Left forelimb (tissue), 1 donor: ENCODE data around the gene DOK5.

ENCODE experiments used
- DNase-seq: peaks from one replicate; pipeline ENCODE4 v3.0.0-alpha.2; 2018; ENCODE audit warnings: low spot score

DOK5 gene

GRCh38 chr20:54559890-54560289, 84.5 kb downstream of the DOK5 start:
- DNase-seq, result no peak

- DNase-seq, result no peak
Measured at GRCh38 chr20:54560357-54560756, 85.0 kb downstream of the DOK5 start.

DNA sequence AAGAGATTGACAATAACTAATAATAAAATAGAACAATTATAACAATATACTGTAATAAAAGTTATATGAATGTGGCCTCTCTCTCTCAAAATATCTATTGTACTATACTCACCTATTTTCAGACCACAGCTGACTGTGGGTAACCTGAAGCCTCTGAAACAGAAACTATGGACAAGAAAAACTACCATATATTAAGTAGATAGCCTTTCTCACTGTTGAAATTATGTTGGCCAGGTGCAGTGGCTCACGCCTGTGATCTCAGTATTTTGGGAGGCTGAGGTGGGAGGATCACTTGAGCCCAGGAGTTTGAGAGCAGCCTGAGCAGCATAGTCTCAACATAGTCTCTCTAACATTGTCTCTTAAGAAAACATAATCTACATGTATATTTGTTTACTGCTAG, 89.9 kb downstream of the DOK5 start:
- DNase-seq, result no peak

DNA sequence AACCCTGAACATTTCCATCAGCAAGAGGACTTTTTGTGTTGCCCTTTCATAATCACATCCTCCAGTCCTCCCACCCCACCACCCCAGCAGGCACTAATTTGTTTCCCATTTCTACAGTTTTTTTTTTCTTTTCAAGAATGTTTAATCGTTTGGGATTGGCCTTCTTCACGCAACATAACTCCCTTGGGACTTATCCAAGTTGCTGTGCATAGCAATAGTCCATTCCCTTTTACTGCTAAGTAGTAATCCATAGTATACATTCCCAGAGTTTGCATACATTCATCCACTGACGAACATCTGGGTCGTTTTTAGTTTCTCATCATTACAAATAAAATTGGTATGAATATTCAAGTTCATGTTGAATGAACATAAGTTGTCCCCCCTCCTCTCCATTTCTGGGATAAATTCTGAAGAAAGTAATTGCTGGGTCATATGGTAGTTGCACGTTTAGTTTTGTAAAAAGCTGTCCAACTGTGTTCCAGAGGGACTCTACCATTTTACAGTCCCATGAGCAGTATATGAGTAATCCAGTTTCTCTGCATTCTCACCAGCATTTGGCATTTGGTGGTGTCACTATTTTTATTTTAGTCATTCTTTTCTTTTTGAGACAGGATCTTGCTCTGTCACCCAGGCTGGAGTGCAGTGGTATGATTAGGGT, 90.8 kb downstream of the DOK5 start:
- DNase-seq, result no peak

DNA sequence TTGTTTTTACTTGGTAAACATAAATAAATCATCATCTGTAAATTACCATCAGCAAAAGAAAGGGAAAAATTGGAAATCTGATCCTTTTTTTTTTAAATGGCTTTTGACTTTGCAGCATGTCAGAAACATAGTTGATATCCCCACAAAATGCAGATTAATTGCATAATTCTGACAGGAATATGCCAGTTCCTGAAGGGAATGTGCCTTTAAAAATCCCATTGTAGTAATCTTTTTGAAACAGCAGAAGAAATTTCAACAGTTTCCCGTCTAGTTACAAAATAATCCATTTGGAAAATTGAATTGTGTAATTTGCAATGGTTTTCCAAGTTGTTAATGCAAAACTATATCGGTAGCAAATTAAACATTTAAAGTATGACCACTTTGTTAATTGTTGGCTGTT, 95.2 kb downstream of the DOK5 start:
- no peak for DNase-seq

DNA sequence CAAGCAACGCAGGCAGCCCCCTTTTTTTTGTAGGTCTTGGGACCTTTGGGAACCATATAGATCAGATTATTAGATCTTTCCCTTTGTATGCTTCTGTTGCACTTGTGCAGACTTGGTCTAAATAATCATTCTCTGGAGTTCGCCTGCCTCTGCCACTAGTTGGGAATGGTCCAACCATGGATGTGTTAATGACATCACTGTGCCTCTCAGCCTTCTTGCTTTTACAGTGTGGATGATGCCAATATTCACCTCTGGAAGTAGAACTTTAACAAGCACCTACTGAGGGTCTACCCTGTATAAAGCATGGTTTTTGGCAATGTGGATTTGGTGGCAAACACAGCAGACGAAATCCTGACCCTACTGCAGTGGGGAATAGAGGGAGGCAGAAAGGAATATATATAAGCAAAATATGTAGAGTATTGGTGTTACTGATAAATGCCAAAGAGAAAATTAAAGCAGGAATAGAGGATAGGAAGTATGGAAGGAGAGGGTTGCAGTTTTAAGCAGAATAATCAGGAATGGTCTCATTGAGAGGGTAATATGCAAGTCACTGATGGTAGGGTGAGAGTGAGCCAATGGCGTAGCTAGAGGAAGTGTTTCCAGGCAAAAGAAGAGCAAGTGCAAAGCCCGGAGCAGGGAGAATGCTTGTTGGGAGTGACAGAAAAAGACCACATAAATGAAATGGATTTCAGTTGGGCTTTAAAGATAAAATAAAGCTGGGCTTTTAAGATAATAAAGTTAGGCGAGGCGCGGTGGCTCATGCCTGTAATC, 97.5 kb downstream of the DOK5 start:
- DNase-seq, result no peak

GRCh38 chr20:54573838-54574237, 98.4 kb downstream of the DOK5 start:
- DNase-seq, result no peak

DNA sequence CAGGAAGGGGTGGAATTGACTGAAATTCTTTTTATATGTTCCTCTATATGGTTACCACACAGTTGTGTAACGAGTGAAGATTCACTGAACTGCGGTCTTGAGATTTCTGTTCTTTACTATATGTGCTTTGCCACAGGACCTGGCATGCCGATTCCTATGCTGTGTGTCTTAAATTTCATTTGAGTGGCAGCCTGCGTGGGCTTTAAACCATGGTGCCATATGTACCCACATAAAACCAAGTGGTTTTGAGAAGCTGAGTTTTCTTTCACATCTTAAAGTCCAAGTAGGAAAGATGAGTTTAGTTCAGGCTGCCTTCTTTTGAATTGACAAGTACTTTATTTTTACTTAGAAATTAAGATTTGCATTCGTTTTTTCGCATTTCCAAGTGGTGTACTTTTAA, 101.1 kb downstream of the DOK5 start:
- no peak for DNase-seq

DNA sequence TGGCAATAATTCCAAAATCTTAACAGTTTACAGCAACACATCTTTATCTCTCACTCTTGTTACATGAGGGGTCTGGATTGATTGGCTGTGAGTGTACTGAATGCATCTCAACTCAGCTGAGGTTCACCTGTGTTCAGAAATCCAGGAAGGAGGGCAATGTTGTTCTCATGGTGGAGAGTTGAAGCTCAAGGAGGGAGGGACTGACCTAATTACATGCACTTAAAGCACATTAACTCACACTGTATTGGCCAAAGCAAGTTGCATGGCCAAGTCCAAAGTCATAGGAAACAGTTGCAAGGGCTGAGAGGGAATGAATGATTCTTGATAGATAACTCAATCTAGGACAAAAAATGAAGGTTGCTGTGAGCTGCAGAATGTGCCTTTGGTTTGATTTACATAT, 102.2 kb downstream of the DOK5 start:
- no peak for DNase-seq

- no peak for DNase-seq
Measured at GRCh38 chr20:54585217-54585616, 109.8 kb downstream of the DOK5 start.

DNA sequence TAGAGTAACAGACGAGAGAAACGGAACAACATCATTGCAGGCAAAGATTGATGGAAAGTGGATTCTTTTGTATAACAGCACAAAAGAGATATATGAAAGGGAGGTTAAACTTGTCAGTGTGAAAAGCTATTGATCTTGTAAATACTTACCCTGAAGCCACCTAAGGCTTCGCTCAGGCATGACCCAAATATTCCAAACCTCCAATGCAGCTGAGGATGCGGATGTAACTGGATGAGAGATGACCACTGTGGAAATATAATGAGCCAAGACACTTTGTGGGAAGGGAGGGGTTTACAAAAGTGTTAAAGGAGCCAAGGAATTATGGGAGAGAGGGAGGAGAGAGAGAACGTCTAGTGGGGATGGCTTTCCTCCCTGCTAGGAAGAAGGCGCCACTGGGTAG, 112.0 kb downstream of the DOK5 start:
- DNase-seq, result no peak

DNA sequence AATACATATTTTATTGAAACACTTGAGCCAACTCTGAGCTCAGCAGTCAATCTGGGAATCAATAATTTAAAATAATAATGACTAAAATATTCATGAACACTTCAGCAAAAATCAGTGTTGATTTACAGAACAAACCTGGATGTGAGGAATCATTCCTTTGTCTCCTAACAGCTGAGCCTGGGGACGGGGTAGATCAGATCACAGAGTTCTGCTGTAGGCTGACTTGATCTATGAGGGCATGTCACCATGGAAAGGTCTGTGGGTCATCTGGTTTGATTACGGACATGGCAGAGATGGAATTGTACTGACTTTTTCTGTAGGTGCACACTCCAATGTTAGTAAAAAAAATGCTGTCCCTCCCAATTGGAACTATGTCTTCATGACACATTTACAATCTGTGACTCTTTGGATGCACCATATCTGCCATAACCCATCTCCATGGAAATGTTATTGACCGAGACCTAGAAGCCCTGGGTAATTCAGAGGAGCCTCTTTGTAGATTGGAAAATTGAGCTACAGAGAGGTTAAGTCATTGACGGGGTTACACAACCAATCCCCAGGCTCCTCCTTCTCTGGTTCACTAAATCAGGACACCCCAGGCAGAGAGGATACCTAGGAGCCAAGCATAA, 114.1 kb downstream of the DOK5 start:
- no peak for DNase-seq

DNA sequence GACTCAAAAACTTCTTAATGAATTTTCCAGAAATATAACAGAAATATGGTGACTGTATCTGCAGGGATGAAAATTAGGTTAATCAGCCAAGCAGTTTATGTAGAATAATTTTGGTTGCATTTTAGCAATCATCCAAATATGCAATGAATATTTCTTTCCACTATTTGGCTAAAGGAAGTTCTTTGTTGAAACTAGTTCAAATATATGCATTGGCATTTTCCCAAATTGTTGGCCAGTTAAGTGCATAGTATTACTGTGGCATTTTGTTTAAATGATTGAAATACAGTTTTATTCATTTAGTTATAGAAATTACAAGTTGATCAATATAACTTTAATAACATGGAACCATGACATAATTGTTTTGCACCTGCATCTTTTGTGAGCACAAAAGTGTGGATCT, 115.5 kb downstream of the DOK5 start:
- no peak for DNase-seq

GRCh38 chr20:54596651-54597050, 121.3 kb downstream of the DOK5 start:
- no peak for DNase-seq

DNA sequence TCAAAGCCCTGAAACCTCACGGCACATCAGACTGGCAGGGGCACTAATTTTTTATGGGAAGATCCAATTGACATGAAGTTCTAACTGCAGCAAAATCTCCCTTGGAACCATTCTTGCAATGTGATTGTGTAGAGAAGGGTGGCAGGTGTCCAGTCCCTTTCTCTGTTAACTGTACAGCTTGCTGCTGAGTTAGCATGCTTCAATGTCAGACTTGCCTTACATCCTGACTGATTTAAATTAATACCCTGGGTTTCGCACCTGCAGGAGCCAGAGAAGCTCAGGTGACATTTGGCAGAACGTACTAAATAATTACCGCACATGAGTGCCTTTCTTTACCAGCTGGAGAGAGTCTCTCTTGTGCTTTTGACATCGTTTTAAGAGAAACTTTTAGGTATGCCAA, 123.0 kb downstream of the DOK5 start:
- DNase-seq, result no peak

GRCh38 chr20:54600634-54601033, 125.2 kb downstream of the DOK5 start:
- DNase-seq, result no peak

DNA sequence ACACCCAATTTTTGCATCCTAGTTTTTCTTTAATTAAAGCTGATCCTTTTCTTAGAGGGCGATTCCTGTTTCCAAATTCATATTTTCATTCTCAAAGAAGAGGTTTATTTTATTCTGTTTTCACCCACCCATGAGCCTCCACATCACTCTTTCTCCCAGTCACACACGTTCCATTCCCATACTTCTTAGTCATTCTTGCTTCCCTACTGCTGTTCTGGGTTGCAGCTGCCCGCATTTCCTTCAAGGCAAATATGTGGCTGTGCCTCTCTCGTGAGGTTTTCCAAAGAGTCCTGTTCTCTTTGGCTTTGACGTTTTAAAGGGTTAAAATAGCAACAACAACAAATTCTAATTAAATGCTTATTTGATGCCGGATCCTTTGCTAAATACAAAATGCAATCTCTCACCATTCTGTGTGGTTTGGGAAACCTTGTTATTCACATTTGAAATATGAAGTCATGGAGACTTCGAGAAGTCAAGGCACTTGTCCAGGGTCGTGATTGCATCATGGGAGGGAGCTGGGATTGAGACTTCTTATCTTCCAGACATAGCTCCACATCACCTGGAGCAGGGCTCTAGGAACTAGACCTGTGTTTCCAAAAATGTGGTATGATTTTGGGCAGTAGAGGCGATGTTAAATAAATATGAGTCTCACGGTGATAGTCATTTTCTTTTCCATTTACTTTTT, 126.6 kb downstream of the DOK5 start:
- no peak for DNase-seq

DNA sequence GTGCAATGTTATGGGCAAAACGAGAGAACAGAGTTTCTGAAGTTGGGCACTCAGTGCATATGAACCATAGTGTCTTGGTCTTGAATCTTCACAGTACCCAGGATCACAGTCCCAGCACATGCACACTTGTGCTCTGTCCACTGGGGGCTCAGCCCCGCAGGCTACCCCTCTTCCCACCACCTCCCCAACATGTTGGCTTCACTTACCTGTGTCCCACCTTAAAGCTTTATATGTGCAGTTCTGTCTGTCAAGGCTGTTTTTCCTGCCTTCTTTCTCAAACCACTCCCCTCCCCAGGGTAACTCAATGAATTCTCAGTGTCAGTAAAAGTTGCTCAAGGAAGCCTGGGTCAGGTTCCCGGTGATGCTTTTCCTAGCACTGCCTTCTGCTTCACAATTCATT, 129.9 kb downstream of the DOK5 start:
- no peak for DNase-seq

DNA sequence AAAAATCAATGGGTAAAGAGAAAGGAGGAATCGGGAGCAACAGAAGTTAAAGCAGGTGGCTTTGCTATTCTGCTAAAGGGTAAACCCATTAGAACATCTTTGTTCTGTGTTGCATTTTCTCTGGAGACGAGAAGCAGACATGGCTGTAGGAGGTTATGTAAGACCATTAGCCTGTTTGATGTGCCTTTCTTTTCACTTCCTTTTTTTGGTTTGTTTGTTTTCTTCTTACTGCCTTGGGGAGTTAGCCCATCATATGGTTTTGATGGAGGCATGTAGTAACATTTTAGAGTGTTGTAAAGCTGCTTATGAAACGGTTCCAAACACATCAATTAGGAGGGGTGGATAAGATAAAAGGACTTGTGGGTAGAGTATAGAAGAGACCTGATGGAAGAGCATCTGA, 131.0 kb downstream of the DOK5 start:
- no peak for DNase-seq

- DNase-seq, result no peak
Measured at GRCh38 chr20:54608039-54608745, 132.8 kb downstream of the DOK5 start.

DNA sequence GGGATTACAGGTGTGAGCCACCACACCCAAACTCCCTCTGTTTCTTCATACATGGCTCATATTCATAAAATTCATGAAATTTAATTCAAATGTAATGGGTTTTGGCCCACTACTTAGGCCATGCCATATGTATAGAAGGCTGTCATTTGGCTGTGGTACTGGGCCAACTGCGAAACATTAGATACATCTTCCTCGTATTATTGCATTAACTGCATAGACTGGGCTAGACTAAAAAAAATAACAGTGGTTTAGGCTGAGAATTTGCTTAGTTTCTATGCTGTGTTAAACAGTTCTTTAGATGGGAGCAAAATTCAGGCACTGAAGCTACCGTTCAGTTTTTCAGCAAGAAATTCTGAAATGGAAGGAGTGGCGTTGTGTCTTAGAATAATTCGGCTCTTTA, 133.6 kb downstream of the DOK5 start:
- no peak for DNase-seq

GRCh38 chr20:54611708-54612412, 136.5 kb downstream of the DOK5 start:
- DNase-seq, result no peak
